CD4-positive, alpha-beta T cell (primary cell): Measurements from ENCODE around the gene PUS7L. TPM values are rescaled to one million over a fixed set of nuclear protein-coding genes. Genes with fewer than 3 reads are reported as not detected.
"Not testable (repeated sequence)": the region's sequence is repeated elsewhere in the genome, so short reads cannot be mapped to it uniquely, and the experiment has no call there.

Source experiments
- ATAC-seq: fragments of 200-7000 bp; cut with Tn5 transposase; one replicate; pipeline ENCODE4 v1.10.0; 2022; ENCODE audit warnings: mild to moderate bottlenecking; ENCODE audit not compliant: poor library complexity
- CTCF ChIA-PET: fragments of 350-600 bp; sonication (Branson Sonifier 250); formaldehyde crosslinking; loops from one replicate; lab custom pipeline; 2021; ENCODE audit warnings: antibody characterized with exemption, inconsistent platforms; lab: Charles Lee
- POLR2A ChIA-PET: fragments of 350-600 bp; sonication (Branson Sonifier 250); formaldehyde crosslinking; loops from one replicate; lab custom pipeline; 2021; ENCODE audit warnings: antibody characterized with exemption, inconsistent platforms; lab: Charles Lee
- DNase-seq, 14 experiments: peaks; one replicate each; pipeline ENCODE4 v3.0.0-alpha.2; 2013 to 2020; ENCODE audit warnings: mixed read lengths in 2 of 14
- H3K27ac ChIP-seq, 2 donors: one replicate each; pipeline versions ENCODE4 v1.5.1 to v1.7.0; 2013; ENCODE audit warnings: low read length in 2 of 2, low read depth in 1 of 2, mild to moderate bottlenecking in 1 of 2
- H3K27me3 ChIP-seq, 2 experiments: 1 replicate in 1 of 2; 2 replicates in 1 of 2; pipeline versions ENCODE4 v1.6.1 to v1.7.0; 2013; ENCODE audit warnings: low read length in 2 of 2, control low read depth in 1 of 2, mild to moderate bottlenecking in 1 of 2, moderate library complexity in 1 of 2; ENCODE audit not compliant: insufficient read depth in 2 of 2, control insufficient read depth in 1 of 2
- H3K36me3 ChIP-seq: one replicate; pipeline ENCODE4 v1.6.1; 2013; ENCODE audit warnings: low read length, control low read depth; ENCODE audit not compliant: insufficient read depth
- H3K4me1 ChIP-seq: one replicate; pipeline ENCODE4 v1.6.1; 2013; ENCODE audit warnings: low read length, control low read depth; ENCODE audit not compliant: insufficient read depth
- H3K4me3 ChIP-seq: one replicate; pipeline ENCODE4 v1.5.1; 2013; ENCODE audit warnings: mild to moderate bottlenecking, low read length, moderate library complexity
- H3K9me3 ChIP-seq, 2 experiments: 1 replicate in 1 of 2; 2 replicates in 1 of 2; pipeline versions ENCODE4 v1.6.1 to v1.7.0; 2013; ENCODE audit warnings: low read length in 2 of 2, mild to moderate bottlenecking in 2 of 2, control low read depth in 1 of 2, moderate library complexity in 1 of 2; ENCODE audit not compliant: control insufficient read depth in 1 of 2, insufficient read depth in 1 of 2
- H3K27ac Mint-ChIP-seq: one replicate; pipeline ENCODE4 v1.8.0; 2020; ENCODE audit warnings: mixed read lengths
- H3K27me3 Mint-ChIP-seq: one replicate; pipeline ENCODE4 v1.8.0; 2021; ENCODE audit warnings: mixed read lengths
- H3K36me3 Mint-ChIP-seq: one replicate; pipeline ENCODE4 v1.8.0; 2021; ENCODE audit warnings: low read depth, mixed read lengths
- H3K4me1 Mint-ChIP-seq: one replicate; pipeline ENCODE4 v1.8.0; 2021; ENCODE audit warnings: low read depth, mixed read lengths
- H3K4me3 Mint-ChIP-seq: one replicate; pipeline ENCODE4 v1.8.0; 2020; ENCODE audit warnings: mild to moderate bottlenecking, mixed read lengths
- H3K9me3 Mint-ChIP-seq: one replicate; pipeline ENCODE4 v1.8.0; 2020; ENCODE audit warnings: mixed read lengths
- CTCF ChIP-seq: fragments of 200-600 bp; IDR thresholded peaks from one replicate; pipeline ENCODE4 v1.8.0; 2022; ENCODE audit warnings: antibody characterized with exemption, mild to moderate bottlenecking
- intact Hi-C, 2 experiments: fragments of 100-400 bp; cut with DNase I in 1 of 2; cut with micrococcal nuclease in 1 of 2; formaldehyde crosslinking; loops; one replicate each; pipeline versions ENCODE4 v1.15.1 to v1.9.0; 2023 to 2025; cut with DNase I, micrococcal nuclease
- total RNA-seq, 174 experiments: library from RNA in 2 of 174; stranded (reverse) in 2 of 174; gene quantifications; one replicate each; pipeline ENCODE4 v1.2.3 and lab custom pipeline; 2021 to 2026

The PUS7L gene
- total RNA-seq, 2 experiments from 2014 or later = 10.9 to 15.3 TPM

GRCh38 chr12:43723134-43723533, 35.5 kb downstream of the PUS7L start:
- Histone ChIP-seq H3K4me1 (no peaks in the 10 kb centered on the region), H3K36me3 (no peaks in the 10 kb centered on the region), H3K9me3 (no peaks in the 10 kb centered on the region), H3K27me3 (no peaks in the 10 kb centered on the region), H3K4me3 (no peak overlapping the region), H3K27ac (no peak overlapping the region)
- CTCF ChIA-PET = no interaction called here
- POLR2A ChIA-PET = no interaction called here
- Mint-ChIP-seq H3K27ac (no peak overlapping the region), H3K27me3 (no peaks in the 10 kb centered on the region), H3K4me1 (no peaks in the 10 kb centered on the region), H3K4me3 (no peak overlapping the region), H3K36me3 (peaks cover 8% of the 10 kb centered on the region), H3K9me3 (no peaks in the 10 kb centered on the region)
- intact Hi-C loops = no loop called here
- no peak for DNase-seq
- no peak for ATAC-seq
- TF ChIP-seq CTCF = no peak

GRCh38 chr12:43722621-43723020, 36.0 kb downstream of the PUS7L start:
- Histone ChIP-seq H3K27ac (no peak overlapping the region), H3K36me3 (no peaks in the 10 kb centered on the region), H3K4me3 (no peak overlapping the region), H3K9me3 (no peaks in the 10 kb centered on the region), H3K4me1 (no peaks in the 10 kb centered on the region), H3K27me3 (no peaks in the 10 kb centered on the region)
- H3K36me3 Mint-ChIP-seq = peaks cover 8% of the 10 kb centered on the region
- intact Hi-C loops = no loop called here
- ChIA-PET CTCF (no interaction called here), POLR2A (no interaction called here)
- ATAC-seq (no peak), DNase-seq (no peak)
- H3K4me3 Mint-ChIP-seq = no peak overlapping the region
- no peak overlapping the region for H3K27ac Mint-ChIP-seq
- H3K4me1 Mint-ChIP-seq = no peaks in the 10 kb centered on the region
- H3K9me3 Mint-ChIP-seq = no peaks in the 10 kb centered on the region
- no peak for TF ChIP-seq CTCF
- H3K27me3 Mint-ChIP-seq = no peaks in the 10 kb centered on the region

GRCh38 chr12:43711348-43711747, 47.2 kb downstream of the PUS7L start:
- Histone ChIP-seq H3K36me3 (no peaks in the 10 kb centered on the region), H3K27me3 (peaks cover 0 to 4% of the 10 kb centered on the region in 2 experiments), H3K4me3 (no peak overlapping the region), H3K9me3 (peaks cover 0 to 3% of the 10 kb centered on the region in 2 experiments), H3K27ac (no peak overlapping the region), H3K4me1 (no peaks in the 10 kb centered on the region)
- H3K4me3 Mint-ChIP-seq = no peak overlapping the region
- no peak overlapping the region for H3K27ac Mint-ChIP-seq
- peaks cover 9% of the 10 kb centered on the region for H3K9me3 Mint-ChIP-seq
- H3K4me1 Mint-ChIP-seq = no peaks in the 10 kb centered on the region
- intact Hi-C loops = no loop called here
- no peak for TF ChIP-seq CTCF
- H3K36me3 Mint-ChIP-seq = no peaks in the 10 kb centered on the region
- DNase-seq (no peak), ATAC-seq (no peak)
- ChIA-PET CTCF (no interaction called here), POLR2A (no interaction called here)
- H3K27me3 Mint-ChIP-seq = peaks cover 46% of the 10 kb centered on the region

- DNase-seq, H3K27ac Mint-ChIP-seq, POLR2A ChIA-PET, ATAC-seq, H3K4me3 ChIP-seq, H3K27me3 ChIP-seq, H3K27me3 Mint-ChIP-seq, H3K4me1 Mint-ChIP-seq, H3K4me3 Mint-ChIP-seq, H3K27ac ChIP-seq, H3K4me1 ChIP-seq, intact Hi-C loops, H3K36me3 ChIP-seq, H3K9me3 Mint-ChIP-seq, H3K36me3 Mint-ChIP-seq, CTCF ChIA-PET, H3K9me3 ChIP-seq: not testable (repeated sequence)
These were observed 54.8 kb downstream of the PUS7L start for GRCh38 chr12:43703772-43704171.

- H3K9me3 Mint-ChIP-seq, H3K36me3 Mint-ChIP-seq, H3K4me1 ChIP-seq, H3K27me3 ChIP-seq, H3K36me3 ChIP-seq, H3K9me3 ChIP-seq, H3K4me1 Mint-ChIP-seq, intact Hi-C loops, DNase-seq, H3K27ac Mint-ChIP-seq, POLR2A ChIA-PET, H3K27me3 Mint-ChIP-seq, CTCF ChIA-PET, H3K27ac ChIP-seq, ATAC-seq, H3K4me3 ChIP-seq, H3K4me3 Mint-ChIP-seq: not testable (repeated sequence)
These were observed 57.4 kb downstream of the PUS7L start for GRCh38 chr12:43701194-43701593.
